ENCODE results near the gene ADSS2. TPM values are rescaled to one million over a fixed set of nuclear protein-coding genes. Genes with fewer than 3 reads are reported as not detected.

The ADSS2 gene
- total and polyA plus RNA-seq, 2 of the 4 experiments (the other 2 are of a cell fraction) = 14.9 to 30.1 TPM

GRCh38 chr1:244447024-244447423, 4.7 kb downstream of the ADSS2 start:
- dilution Hi-C loops (cut with HindIII; ENCODE audit: low sequenced_read_pairs, unreplicated experiment) (no loop called here), in situ Hi-C loops (cut with MboI; ENCODE audit: low sequenced_read_pairs) (no loop called here), intact Hi-C loops (cut with micrococcal nuclease) (loop anchor here (10.0 kb wide), 1 partner anchor 732 kb away; no protein-coding TSS in a partner anchor)
- H3K4me1 ChIP-seq (ENCODE audit: control insufficient read depth, insufficient read depth, low read length) = peaks cover 18% of the 10 kb centered on the region
- H3K4me3 ChIP-seq (ENCODE audit: insufficient read depth, low read depth, low read length) = no peak overlapping the region
- WGBS, 2 experiments (ENCODE audit: extremely low coverage in 2 of 2, insufficient read length in 1 of 2) = no CpG with 5 or more reads among the region's 1 CpG
- H2AK9ac ChIP-seq (replicated peaks; ENCODE audit: low read depth, low read length, poor library complexity) = no peak overlapping the region
- H3K4me2 ChIP-seq (ENCODE audit: low read depth, low read length) = no peak overlapping the region
- H3K27me3 ChIP-seq (ENCODE audit: control insufficient read depth, insufficient read depth, low read length) = no peaks in the 10 kb centered on the region
- H3K36me3 ChIP-seq (ENCODE audit: control insufficient read depth, insufficient read depth, low read length) = peaks cover 3% of the 10 kb centered on the region
- ATAC-seq (ENCODE audit: low read depth) (no peak), DNase-seq (no peak)
- H4K5ac ChIP-seq (ENCODE audit: low read depth, low read length) = no peak overlapping the region
- H2AFZ ChIP-seq (replicated peaks; ENCODE audit: low read length, poor library complexity) = no peak overlapping the region
- H2BK20ac ChIP-seq (ENCODE audit: low read depth, low read length) = no peak overlapping the region; the same call in 1 of the 2 replicates
- TF ChIP-seq MAFK (IDR thresholded peaks at IDR 0.05; ENCODE audit: low read depth, low read length) (no peak), BHLHE40 (IDR thresholded peaks at IDR 0.05; ENCODE audit: low read depth, low read length) (no peak), FOS (IDR thresholded peaks at IDR 0.05; ENCODE audit: low read depth, low read length) (no peak), CTCF (conservative IDR thresholded peaks at IDR 0.05; ENCODE audit: low read depth, low read length) (no peak), CHD1 (IDR thresholded peaks at IDR 0.05; ENCODE audit: low read depth, low read length) (no peak), MAZ (IDR thresholded peaks at IDR 0.05; ENCODE audit: borderline replicate concordance, low read depth, low read length) (no peak), NFE2L2 (IDR thresholded peaks at IDR 0.05; ENCODE audit: low read depth, low read length) (no peak), RCOR1 (IDR thresholded peaks at IDR 0.05; ENCODE audit: insufficient replicate concordance, low read length) (no peak)
- H3K9me3 ChIP-seq (ENCODE audit: control insufficient read depth, insufficient read depth, low read length) = no peaks in the 10 kb centered on the region
- H2BK15ac ChIP-seq (ENCODE audit: low read depth, low read length) = no peak overlapping the region
- H3K18ac ChIP-seq (ENCODE audit: low read depth, low read length) = no peak overlapping the region
- H3K9me1 ChIP-seq (ENCODE audit: insufficient read depth, low read length) = peaks cover 13% of the 10 kb centered on the region
- no peak overlapping the region for H2BK5ac ChIP-seq (ENCODE audit: low read depth, low read length, poor library complexity, severe bottlenecking)
- H4K8ac ChIP-seq (ENCODE audit: low read depth in 2 of 2, low read length in 2 of 2) = no peak overlapping the region
- H3K79me1 ChIP-seq (ENCODE audit: low read depth in 1 of 2, low read length in 2 of 2) = peaks cover 20 to 59% of the 10 kb centered on the region in 2 experiments
- no peak overlapping the region for H3K4ac ChIP-seq (ENCODE audit: low read depth, low read length)
- no peak overlapping the region for H2BK120ac ChIP-seq (ENCODE audit: low read depth, low read length)
- no TSS peak for BruUV-seq (replicated peaks)
- ChIA-PET POLR2A (ENCODE audit: unreplicated experiment) (no interaction called here), CTCF (interaction anchor here (0.6 to 1.2 kb wide), 2 partner anchors 8 to 940 kb away, joined by 3 read pairs; no protein-coding TSS in a partner anchor)
- H3K14ac ChIP-seq (replicated peaks; ENCODE audit: low read depth, low read length) = no peak overlapping the region
- H2AK5ac ChIP-seq (ENCODE audit: low read depth, low read length) = no peak overlapping the region
- no peak overlapping the region for H3K9ac ChIP-seq (ENCODE audit: low read depth, low read length)
- no peak overlapping the region for H3K56ac ChIP-seq (ENCODE audit: extremely low read depth, insufficient read depth, low read length)
- H4K20me1 ChIP-seq (ENCODE audit: insufficient read depth, low read length) = peaks cover 22% of the 10 kb centered on the region
- H4K91ac ChIP-seq (ENCODE audit: insufficient read depth, low read depth, low read length) = no peak overlapping the region
- no peak overlapping the region for H3K27ac ChIP-seq (ENCODE audit: insufficient read depth, low read length)
- H3K23ac ChIP-seq (ENCODE audit: low read depth, low read length) = no peak overlapping the region; the same call in 1 of the 2 replicates

Measured in IMR-90 (cell line).